Vagina (tissue), 2 donors: ENCODE results near the gene ZNF692.

Experiments used
- POLR2AphosphoS5 ChIP-seq, 2 donors: sonication (generic); formaldehyde crosslinking; IDR thresholded peaks; one replicate each; pipeline ENCODE4 v1.9.0; 2017; ENCODE audit warnings: antibody characterized with exemption in 2 of 2, mild to moderate bottlenecking in 2 of 2, low read depth in 1 of 2; ENCODE audit not compliant: insufficient read depth in 1 of 2
- TF ChIP-seq, protein P1 (sequence below), 3 experiments: fragments of 450-650 bp in 2 of 3; fragments of 200-600 bp in 1 of 3; sonication (generic) in 1 of 3; IDR thresholded peaks; one replicate each; pipeline ENCODE4 v1.5.1; 2017 to 2019; ENCODE audit warnings: antibody characterized with exemption in 3 of 3, mild to moderate bottlenecking in 2 of 3, moderate library complexity in 2 of 3

GRCh38 chr1:248849152-248849551 is 9.7 kb downstream of the ZNF692 start:
- TF ChIP-seq, protein P1, sequence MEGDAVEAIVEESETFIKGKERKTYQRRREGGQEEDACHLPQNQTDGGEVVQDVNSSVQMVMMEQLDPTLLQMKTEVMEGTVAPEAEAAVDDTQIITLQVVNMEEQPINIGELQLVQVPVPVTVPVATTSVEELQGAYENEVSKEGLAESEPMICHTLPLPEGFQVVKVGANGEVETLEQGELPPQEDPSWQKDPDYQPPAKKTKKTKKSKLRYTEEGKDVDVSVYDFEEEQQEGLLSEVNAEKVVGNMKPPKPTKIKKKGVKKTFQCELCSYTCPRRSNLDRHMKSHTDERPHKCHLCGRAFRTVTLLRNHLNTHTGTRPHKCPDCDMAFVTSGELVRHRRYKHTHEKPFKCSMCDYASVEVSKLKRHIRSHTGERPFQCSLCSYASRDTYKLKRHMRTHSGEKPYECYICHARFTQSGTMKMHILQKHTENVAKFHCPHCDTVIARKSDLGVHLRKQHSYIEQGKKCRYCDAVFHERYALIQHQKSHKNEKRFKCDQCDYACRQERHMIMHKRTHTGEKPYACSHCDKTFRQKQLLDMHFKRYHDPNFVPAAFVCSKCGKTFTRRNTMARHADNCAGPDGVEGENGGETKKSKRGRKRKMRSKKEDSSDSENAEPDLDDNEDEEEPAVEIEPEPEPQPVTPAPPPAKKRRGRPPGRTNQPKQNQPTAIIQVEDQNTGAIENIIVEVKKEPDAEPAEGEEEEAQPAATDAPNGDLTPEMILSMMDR (IDR thresholded peaks at IDR 0.05): no peak
- TF ChIP-seq POLR2AphosphoS5 (IDR thresholded peaks at IDR 0.05; ENCODE audit: insufficient read depth in 1 of 2, low read depth in 1 of 2): no peak
